Naive thymus-derived CD4-positive, alpha-beta T cell (primary cell): ENCODE data around the gene TMED7. TPM values are rescaled to one million over a fixed set of nuclear protein-coding genes. Genes with fewer than 3 reads are reported as not detected.

Source experiments
- ATAC-seq: fragments of 150-1000 bp; cut with Tn5 transposase; 2 replicates; pipeline ENCODE4 v1.10.0; 2021; ENCODE audit warnings: mild to moderate bottlenecking, moderate library complexity
- CTCF ChIA-PET: fragments of 350-600 bp; sonication (Branson Sonifier 250); formaldehyde crosslinking; loops from one replicate; lab custom pipeline; 2021; ENCODE audit warnings: antibody characterized with exemption; lab: Charles Lee
- POLR2A ChIA-PET: fragments of 350-600 bp; sonication (Branson Sonifier 250); formaldehyde crosslinking; loops from one replicate; lab custom pipeline; 2021; ENCODE audit warnings: antibody characterized with exemption, inconsistent platforms; lab: Charles Lee
- DNase-seq, 9 donors: peaks; one replicate each; pipeline versions ENCODE4 v3.0.0 to v3.0.0-alpha.2; 2020 to 2022; ENCODE audit warnings: mixed read lengths in 1 of 9
- H3K27ac ChIP-seq: one replicate; pipeline ENCODE4 v1.7.0; 2013; ENCODE audit warnings: mild to moderate bottlenecking, low read depth, low read length, moderate library complexity
- H3K27me3 ChIP-seq, 2 donors: one replicate each; pipeline ENCODE4 v1.7.0; 2013; ENCODE audit warnings: low read length in 2 of 2, mild to moderate bottlenecking in 2 of 2, moderate library complexity in 2 of 2; ENCODE audit not compliant: control insufficient read depth in 2 of 2, insufficient read depth in 2 of 2
- H3K36me3 ChIP-seq, 3 experiments: 1 replicate in 2 of 3; 2 replicates in 1 of 3; pipeline ENCODE4 v1.7.0; 2013; ENCODE audit warnings: low read length in 3 of 3, mild to moderate bottlenecking in 3 of 3, moderate library complexity in 1 of 3; ENCODE audit not compliant: insufficient read depth in 3 of 3, control insufficient read depth in 2 of 3
- H3K4me1 ChIP-seq, 2 donors: one replicate each; pipeline ENCODE4 v1.7.0; 2013; ENCODE audit warnings: low read length in 2 of 2, mild to moderate bottlenecking in 2 of 2, moderate library complexity in 1 of 2; ENCODE audit not compliant: control insufficient read depth in 2 of 2, insufficient read depth in 2 of 2
- H3K4me3 ChIP-seq: 2 replicates; pipeline ENCODE4 v1.7.0; 2013; ENCODE audit warnings: mild to moderate bottlenecking, low read length
- H3K9me3 ChIP-seq, 3 experiments: 1 replicate in 2 of 3; 2 replicates in 1 of 3; pipeline ENCODE4 v1.7.0; 2013; ENCODE audit warnings: low read length in 3 of 3; ENCODE audit not compliant: control insufficient read depth in 2 of 3
- H3K27ac Mint-ChIP-seq, 9 donors: one replicate each; pipeline ENCODE4 v1.8.0; 2020 to 2022; ENCODE audit warnings: mixed read lengths in 9 of 9, mild to moderate bottlenecking in 8 of 9, moderate library complexity in 5 of 9, inconsistent platforms in 2 of 9
- H3K27me3 Mint-ChIP-seq, 5 donors: one replicate each; pipeline ENCODE4 v1.8.0; 2021 to 2022; ENCODE audit warnings: mixed read lengths in 5 of 5, mild to moderate bottlenecking in 1 of 5
- H3K36me3 Mint-ChIP-seq, 5 donors: one replicate each; pipeline ENCODE4 v1.8.0; 2020 to 2022; ENCODE audit warnings: mixed read lengths in 5 of 5, mild to moderate bottlenecking in 3 of 5, inconsistent platforms in 1 of 5
- H3K4me1 Mint-ChIP-seq, 7 donors: one replicate each; pipeline ENCODE4 v1.8.0; 2020 to 2022; ENCODE audit warnings: mixed read lengths in 7 of 7, mild to moderate bottlenecking in 3 of 7, inconsistent platforms in 1 of 7
- H3K4me3 Mint-ChIP-seq, 10 donors: one replicate each; pipeline ENCODE4 v1.8.0; 2020 to 2022; ENCODE audit warnings: mild to moderate bottlenecking in 10 of 10, mixed read lengths in 10 of 10, moderate library complexity in 6 of 10, inconsistent platforms in 2 of 10
- H3K9me3 Mint-ChIP-seq, 11 donors: one replicate each; pipeline ENCODE4 v1.8.0; 2020 to 2022; ENCODE audit warnings: mixed read lengths in 11 of 11, mild to moderate bottlenecking in 4 of 11, inconsistent platforms in 1 of 11, moderate library complexity in 1 of 11
- intact Hi-C, 2 donors: fragments of 100-400 bp; cut with micrococcal nuclease; formaldehyde crosslinking; loops; one replicate each; pipeline ENCODE4 v1.15.1; 2023
- polyA plus RNA-seq, 2 donors: library from polyadenylated mRNA; unstranded; fragments of 300-500 nt; fragmentation: Illumina TruSeq; gene quantifications; one replicate each; pipeline ENCODE4 v1.2.3, GENCODE V29; 2021
- total RNA-seq, 6 experiments: library from RNA in 5 of 6; stranded (reverse) in 5 of 6; gene quantifications; 1 replicate in 5 of 6; 2 replicates in 1 of 6; pipeline ENCODE4 v1.2.3 and lab custom pipeline; 2021 to 2026

Gene TMED7
- total and polyA plus RNA-seq, 7 experiments from 2014 or later = 31.5 to 58.0 (median 45.3) TPM

DNA sequence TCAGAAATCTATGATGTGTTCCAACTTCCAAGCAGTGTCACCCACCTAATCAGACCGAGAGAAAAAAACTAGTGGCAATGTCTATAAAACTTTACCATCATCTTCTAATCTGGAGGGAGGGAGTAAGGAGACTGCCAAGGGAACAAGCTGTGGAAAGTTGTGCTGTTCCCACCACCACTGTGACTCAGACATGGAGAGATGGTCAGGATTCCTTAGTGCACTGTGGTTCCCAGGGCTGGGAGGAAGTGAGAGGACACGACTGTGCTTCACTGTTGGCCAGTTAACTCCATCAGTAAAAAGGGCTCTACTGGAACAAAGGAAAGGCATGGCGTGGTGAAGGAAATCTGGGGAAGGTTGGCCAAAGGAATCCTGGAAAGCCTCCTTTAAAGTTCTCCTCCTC, 42.4 kb downstream of the TMED7 start:
- Histone ChIP-seq H3K27me3 (no peaks in the 10 kb centered on the region), H3K36me3 (no peaks in the 10 kb centered on the region), H3K27ac (no peak overlapping the region), H3K9me3 (no peaks in the 10 kb centered on the region), H3K4me3 (no peak overlapping the region), H3K4me1 (no peaks in the 10 kb centered on the region)
- ChIA-PET CTCF (interaction anchor here (0.7 kb wide), 2 partner anchors 9 to 287 kb away, joined by 3 read pairs; no protein-coding TSS in a partner anchor), POLR2A (interaction anchor here (0.6 kb wide), 1 partner anchor 374 kb away, joined by 3 read pairs; no protein-coding TSS in a partner anchor)
- peaks cover 0 to 9% (median 6%) of the 10 kb centered on the region in 5 donors for H3K36me3 Mint-ChIP-seq
- H3K4me3 Mint-ChIP-seq = no peak overlapping the region
- ATAC-seq (no peak), DNase-seq (no peak)
- H3K27ac Mint-ChIP-seq = no peak overlapping the region
- no peaks in the 10 kb centered on the region for H3K27me3 Mint-ChIP-seq
- H3K9me3 Mint-ChIP-seq = no peaks in the 10 kb centered on the region
- intact Hi-C loops = no loop called here
- no peaks in the 10 kb centered on the region for H3K4me1 Mint-ChIP-seq

DNA sequence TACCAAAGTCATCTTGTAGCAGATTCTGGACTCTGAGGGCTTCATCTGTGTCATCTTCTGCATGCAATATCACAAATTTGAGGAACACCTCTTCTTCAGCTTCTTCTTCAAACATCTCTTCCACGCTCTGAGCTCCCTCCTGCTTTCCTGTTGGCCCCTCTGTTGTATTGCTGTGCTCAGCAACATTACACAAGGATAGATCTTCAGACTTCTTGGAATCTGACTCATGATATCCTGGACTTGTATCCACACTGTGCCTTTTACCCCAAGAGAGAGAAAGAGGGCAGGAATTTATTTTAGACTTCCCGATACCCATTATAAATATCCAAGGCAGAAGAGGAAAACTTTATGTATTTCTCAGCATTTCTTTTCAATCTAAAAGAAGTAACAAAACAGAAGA, 44.9 kb downstream of the TMED7 start:
- Mint-ChIP-seq H3K9me3 (peaks cover 0 to 4% (median 0%) of the 10 kb centered on the region in 11 donors), H3K27me3 (peaks cover 0 to 4% (median 0%) of the 10 kb centered on the region in 5 donors), H3K36me3 (peaks cover 0 to 14% (median 9%) of the 10 kb centered on the region in 5 donors), H3K27ac (no peak overlapping the region), H3K4me3 (no peak overlapping the region), H3K4me1 (no peaks in the 10 kb centered on the region)
- ChIA-PET CTCF (no interaction called here), POLR2A (interaction anchor here (0.6 kb wide), 1 partner anchor 254 kb away, joined by 3 read pairs; no protein-coding TSS in a partner anchor)
- Histone ChIP-seq H3K4me3 (no peak overlapping the region), H3K9me3 (no peaks in the 10 kb centered on the region), H3K36me3 (no peaks in the 10 kb centered on the region), H3K27ac (no peak overlapping the region), H3K4me1 (no peaks in the 10 kb centered on the region), H3K27me3 (no peaks in the 10 kb centered on the region)
- no peak for ATAC-seq
- DNase-seq = no peak
- intact Hi-C loops = no loop called here

DNA sequence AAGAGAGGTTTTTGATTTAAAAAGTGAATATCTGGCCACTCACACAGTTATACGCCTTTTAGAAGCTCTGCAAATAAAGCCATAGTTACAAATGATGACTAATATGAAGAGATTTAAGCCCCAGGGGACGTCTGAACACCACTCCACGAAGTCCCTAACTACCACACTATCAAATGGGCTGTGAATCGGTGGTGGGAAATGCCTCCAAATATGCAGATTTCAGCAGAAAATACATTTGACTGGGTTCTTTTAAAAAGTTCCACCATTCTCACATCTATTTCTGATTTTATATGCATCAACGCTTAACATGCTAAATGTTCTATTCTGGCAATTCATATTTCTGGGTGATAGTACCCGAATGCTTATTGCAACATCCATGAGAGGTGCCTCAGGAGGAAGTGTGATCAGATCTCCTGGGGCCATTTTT, 46.1 kb downstream of the TMED7 start:
- intact Hi-C loops = loop anchor here in 1 of 2 donors (10.0 kb wide), 1 partner anchor 195 kb away; no protein-coding TSS in a partner anchor
- ChIA-PET POLR2A (no interaction called here), CTCF (no interaction called here)

DNA sequence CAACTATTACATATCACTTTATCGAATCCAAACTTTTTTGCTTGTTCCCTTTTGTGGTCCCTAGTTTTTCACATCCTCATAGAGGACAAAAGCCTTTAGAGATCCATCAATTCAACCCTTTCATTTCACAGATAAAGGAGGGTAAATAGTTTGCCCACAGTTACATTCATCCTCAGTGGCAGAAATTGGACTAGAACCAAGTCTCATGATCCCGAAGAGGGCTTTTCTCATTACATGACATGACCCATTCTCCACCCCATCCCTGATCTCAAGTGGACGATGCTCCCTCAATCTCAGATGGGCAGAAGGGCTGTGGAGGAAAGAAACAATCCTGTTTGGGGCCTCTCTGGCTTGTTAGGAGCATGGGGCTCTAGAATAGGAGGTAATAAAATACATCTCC, 46.6 kb downstream of the TMED7 start:
- CTCF ChIA-PET = interaction anchor here (12.9 kb wide), 1 partner anchor 271 kb away, joined by 159 read pairs; no protein-coding TSS in a partner anchor

More for the DNA sequence above, 46.1 kb downstream of the TMED7 start:
- Mint-ChIP-seq H3K4me3 (no peak overlapping the region), H3K27me3 (peaks cover 0 to 4% (median 0%) of the 10 kb centered on the region in 5 donors), H3K36me3 (peaks cover 0 to 14% (median 9%) of the 10 kb centered on the region in 5 donors), H3K4me1 (no peaks in the 10 kb centered on the region), H3K9me3 (peaks cover 0 to 4% (median 0%) of the 10 kb centered on the region in 11 donors), H3K27ac (no peak overlapping the region)
- H3K27me3 ChIP-seq = no peaks in the 10 kb centered on the region
- no peak overlapping the region for H3K27ac ChIP-seq
- DNase-seq (no peak), ATAC-seq (no peak)
- H3K4me1 ChIP-seq = no peaks in the 10 kb centered on the region
- no peaks in the 10 kb centered on the region for H3K9me3 ChIP-seq
- no peak overlapping the region for H3K4me3 ChIP-seq
- H3K36me3 ChIP-seq = no peaks in the 10 kb centered on the region

DNA sequence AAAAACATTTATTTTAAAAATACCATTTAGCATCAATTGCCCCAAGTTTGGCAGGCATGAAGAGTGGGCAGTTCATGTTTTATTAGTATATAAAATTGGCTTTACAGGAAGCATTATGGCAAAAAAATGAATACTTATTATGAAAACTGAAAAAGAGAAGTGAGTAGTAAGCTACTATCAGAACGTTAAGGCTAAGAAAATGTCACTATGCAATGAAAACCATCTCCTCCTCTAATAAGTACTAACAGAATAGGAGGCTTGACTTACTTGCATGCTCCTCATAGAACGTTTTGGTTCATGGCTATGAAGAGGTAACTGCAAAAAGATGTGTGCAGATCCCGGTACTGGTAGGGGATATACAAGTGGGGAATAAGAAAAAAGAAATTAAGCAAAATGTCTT, 47.2 kb downstream of the TMED7 start:
- Histone ChIP-seq H3K4me1 (no peaks in the 10 kb centered on the region), H3K36me3 (no peaks in the 10 kb centered on the region), H3K27me3 (no peaks in the 10 kb centered on the region), H3K4me3 (no peak overlapping the region), H3K9me3 (no peaks in the 10 kb centered on the region), H3K27ac (no peak overlapping the region)
- H3K4me1 Mint-ChIP-seq = peaks cover 0 to 2% (median 0%) of the 10 kb centered on the region in 7 donors
- H3K27me3 Mint-ChIP-seq = peaks cover 0 to 6% (median 4%) of the 10 kb centered on the region in 5 donors
- DNase-seq (no peak), ATAC-seq (no peak)
- intact Hi-C loops = loop anchor here in 1 of 2 donors (10.0 kb wide), 1 partner anchor 194 kb away; no protein-coding TSS in a partner anchor
- no peak overlapping the region for H3K4me3 Mint-ChIP-seq
- POLR2A ChIA-PET = no interaction called here
- peaks cover 0 to 14% (median 9%) of the 10 kb centered on the region in 5 donors for H3K36me3 Mint-ChIP-seq
- CTCF ChIA-PET = interaction anchor here (12.9 kb wide), 1 partner anchor 270 kb away, joined by 159 read pairs; no protein-coding TSS in a partner anchor
- peaks cover 0 to 4% (median 0%) of the 10 kb centered on the region in 11 donors for H3K9me3 Mint-ChIP-seq
- H3K27ac Mint-ChIP-seq = no peak overlapping the region

More for the DNA sequence above, 46.6 kb downstream of the TMED7 start:
- Histone ChIP-seq H3K27ac (no peak overlapping the region), H3K27me3 (no peaks in the 10 kb centered on the region), H3K4me3 (no peak overlapping the region), H3K36me3 (no peaks in the 10 kb centered on the region), H3K9me3 (no peaks in the 10 kb centered on the region), H3K4me1 (no peaks in the 10 kb centered on the region)
- H3K27ac Mint-ChIP-seq = no peak overlapping the region
- ATAC-seq (no peak), DNase-seq (no peak)
- H3K9me3 Mint-ChIP-seq = peaks cover 0 to 4% (median 0%) of the 10 kb centered on the region in 11 donors
- H3K4me1 Mint-ChIP-seq = peaks cover 0 to 2% (median 0%) of the 10 kb centered on the region in 7 donors
- intact Hi-C loops = loop anchor here in 1 of 2 donors (10.0 kb wide), 1 partner anchor 194 kb away; no protein-coding TSS in a partner anchor
- H3K27me3 Mint-ChIP-seq = peaks cover 0 to 6% (median 2%) of the 10 kb centered on the region in 5 donors
- POLR2A ChIA-PET = no interaction called here
- H3K4me3 Mint-ChIP-seq = no peak overlapping the region
- H3K36me3 Mint-ChIP-seq = peaks cover 0 to 14% (median 9%) of the 10 kb centered on the region in 5 donors

DNA sequence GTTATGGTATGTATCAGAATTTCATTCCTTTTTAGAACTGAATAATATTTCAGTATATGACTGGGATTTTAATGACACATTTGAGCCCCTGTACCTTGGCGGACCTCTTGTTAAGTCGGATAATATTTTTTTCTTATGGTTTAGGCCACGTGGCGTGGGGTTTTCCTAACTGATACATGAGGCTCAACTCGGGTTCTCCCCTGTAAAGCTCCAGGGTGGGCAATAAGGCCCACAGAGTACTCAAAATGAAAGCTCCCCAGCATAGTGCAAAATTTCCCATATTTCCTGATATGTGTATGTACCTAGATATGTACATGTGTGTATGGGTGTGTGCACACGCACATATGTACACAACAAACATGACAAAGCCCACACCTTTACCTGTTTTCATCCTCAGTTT, 48.1 kb downstream of the TMED7 start:
- ATAC-seq (no peak), DNase-seq (no peak)
- Histone ChIP-seq H3K4me1 (no peaks in the 10 kb centered on the region), H3K9me3 (no peaks in the 10 kb centered on the region), H3K4me3 (no peak overlapping the region), H3K27ac (no peak overlapping the region), H3K36me3 (no peaks in the 10 kb centered on the region), H3K27me3 (no peaks in the 10 kb centered on the region)
- Mint-ChIP-seq H3K27me3 (peaks cover 0 to 6% (median 4%) of the 10 kb centered on the region in 5 donors), H3K27ac (no peak overlapping the region), H3K9me3 (peaks cover 0 to 4% (median 0%) of the 10 kb centered on the region in 11 donors), H3K4me1 (peaks cover 0 to 2% (median 0%) of the 10 kb centered on the region in 7 donors), H3K36me3 (peaks cover 0 to 14% (median 9%) of the 10 kb centered on the region in 5 donors), H3K4me3 (no peak overlapping the region)
- POLR2A ChIA-PET = no interaction called here
- CTCF ChIA-PET = interaction anchor here (1.4 to 12.9 kb wide), 2 partner anchors 14 to 269 kb away, joined by 4 to 159 read pairs; no protein-coding TSS in a partner anchor
- intact Hi-C loops = loop anchor here in 1 of 2 donors (10.0 kb wide), 1 partner anchor 193 kb away; no protein-coding TSS in a partner anchor
